OCI-LY3 (cell line): ENCODE measurements around the gene KLK11.

Experiments used
- CTCF ChIP-seq: fragments of 200-600, 300-600 bp; sonication (generic); IDR thresholded peaks from 2 replicates; pipeline ENCODE4 v1.5.1; 2014; ENCODE audit warnings: antibody characterized with exemption, low read length, low read depth
- EZH2phosphoT487 ChIP-seq: fragments of 200-600 bp; shearing (Covaris generic); IDR thresholded peaks from 2 replicates; pipeline ENCODE4 v1.6.1; 2018; ENCODE audit warnings: antibody characterized with exemption, mixed run types, low read depth

- TF ChIP-seq CTCF (no peak), EZH2phosphoT487 (no peak)
Measured at GRCh38 chr19:51030631-51031030, 4.2 kb upstream of the KLK11 start.
